OCI-LY7 (cell line): ENCODE data around the gene CIAPIN1. TPM values are rescaled to one million over a fixed set of nuclear protein-coding genes. Genes with fewer than 3 reads are reported as not detected.

Source experiments
- BruUV-seq: library from RNA; stranded (reverse); fragments of 400-500 nt; replicated peaks from 2 replicates; lab custom pipeline; 2021; lab: Mats Ljungman, UMichigan
- CTCF ChIA-PET: fragments of 300-600 bp; sonication (Branson Sonifier 250); formaldehyde crosslinking; loops from one replicate; lab custom pipeline; 2022; ENCODE audit warnings: antibody characterized with exemption; ENCODE audit not compliant: unreplicated experiment; lab: Charles Lee
- POLR2A ChIA-PET: fragments of 300-600 bp; sonication (Branson Sonifier 250); formaldehyde crosslinking; loops from one replicate; lab custom pipeline; 2022; ENCODE audit warnings: antibody characterized with exemption; lab: Charles Lee
- DNase-seq: peaks from one replicate; pipeline ENCODE4 v3.0.0-alpha.2; 2015; ENCODE audit warnings: low spot score
- H2AFZ ChIP-seq: fragments of 200-600 bp; sonication (generic), shearing (Covaris generic); 2 replicates; pipeline ENCODE4 v1.6.1; 2014; ENCODE audit warnings: mild to moderate bottlenecking, antibody characterized with exemption, low read length, moderate library complexity
- H3K27ac ChIP-seq: fragments of 200-600 bp; sonication (generic); 2 replicates; pipeline ENCODE4 v1.5.1; 2014; ENCODE audit warnings: mixed run types, low read depth, mild to moderate bottlenecking, moderate library complexity, low read length, inconsistent platforms; ENCODE audit not compliant: poor library complexity, severe bottlenecking
- H3K36me3 ChIP-seq: fragments of 200-600 bp; sonication (generic); 2 replicates; pipeline ENCODE4 v1.6.1; 2014; ENCODE audit warnings: mild to moderate bottlenecking, antibody characterized with exemption, low read length, moderate library complexity, mixed read lengths; ENCODE audit not compliant: insufficient read depth
- H3K4me1 ChIP-seq: fragments of 200-600 bp; sonication (generic); 2 replicates; pipeline ENCODE4 v1.5.1; 2014; ENCODE audit warnings: mild to moderate bottlenecking, low read length; ENCODE audit not compliant: insufficient read depth, poor library complexity, severe bottlenecking
- H3K4me2 ChIP-seq: fragments of 200-600 bp; sonication (generic); 2 replicates; pipeline ENCODE4 v1.6.1; 2014; ENCODE audit warnings: mild to moderate bottlenecking, low read length
- H3K4me3 ChIP-seq: fragments of 200-600 bp; sonication (generic); 2 replicates; pipeline ENCODE4 v1.5.1; 2014; ENCODE audit warnings: mild to moderate bottlenecking, low read depth, low read length; ENCODE audit not compliant: poor library complexity, severe bottlenecking
- H3K79me2 ChIP-seq: fragments of 200-600 bp; sonication (generic); 2 replicates; pipeline ENCODE4 v1.6.1; 2016; ENCODE audit warnings: low read depth, mild to moderate bottlenecking, low read length, moderate library complexity, mixed read lengths; ENCODE audit not compliant: insufficient read depth
- H3K9me2 ChIP-seq: fragments of 200-600 bp; sonication (generic); 2 replicates; pipeline ENCODE4 v1.6.1; 2016; ENCODE audit warnings: mild to moderate bottlenecking, low read length, mixed read lengths; ENCODE audit not compliant: insufficient read depth
- H3K9me3 ChIP-seq: fragments of 200-600 bp; sonication (generic); 2 replicates; pipeline ENCODE4 v1.6.1; 2014; ENCODE audit warnings: mild to moderate bottlenecking, mixed run types, low read length, mixed read lengths
- H4K20me1 ChIP-seq: fragments of 200-600 bp; sonication (generic); 2 replicates; pipeline ENCODE4 v1.6.1; 2014; ENCODE audit warnings: mild to moderate bottlenecking, antibody characterized with exemption, low read length, moderate library complexity, mixed read lengths; ENCODE audit not compliant: insufficient read depth
- EZH2phosphoT487 ChIP-seq: fragments of 200-600 bp; sonication (generic); IDR thresholded peaks from 2 replicates; pipeline ENCODE4 v1.6.1; 2018; ENCODE audit warnings: low read depth, borderline replicate concordance, mild to moderate bottlenecking, mixed run types, antibody characterized with exemption, low read length, moderate library complexity, mixed read lengths
- intact Hi-C: fragments of 100-400 bp; cut with micrococcal nuclease; formaldehyde crosslinking; loops from one replicate; pipeline ENCODE4 v1.10.0; 2022; ENCODE audit not compliant: unreplicated experiment
- total RNA-seq, 2 experiments: library from RNA; depleted of rRNA in 1 of 2; stranded (reverse); fragments of >200 nt in 1 of 2; shearing (Covaris generic) in 1 of 2; gene quantifications; 2 replicates each; pipeline ENCODE4 v1.2.3, GENCODE V29; 2014 to 2022
- TF ChIP-seq, protein P1 (sequence below): fragments of 200-600 bp; sonication (generic); conservative IDR thresholded peaks from 2 replicates; pipeline ENCODE4 v1.5.1; 2014; ENCODE audit warnings: mild to moderate bottlenecking, antibody characterized with exemption, low read length, moderate library complexity, mixed read lengths

The CIAPIN1 gene
- total RNA-seq, 2 experiments from 2014 or later: 47.7 to 58.9 TPM

DNA sequence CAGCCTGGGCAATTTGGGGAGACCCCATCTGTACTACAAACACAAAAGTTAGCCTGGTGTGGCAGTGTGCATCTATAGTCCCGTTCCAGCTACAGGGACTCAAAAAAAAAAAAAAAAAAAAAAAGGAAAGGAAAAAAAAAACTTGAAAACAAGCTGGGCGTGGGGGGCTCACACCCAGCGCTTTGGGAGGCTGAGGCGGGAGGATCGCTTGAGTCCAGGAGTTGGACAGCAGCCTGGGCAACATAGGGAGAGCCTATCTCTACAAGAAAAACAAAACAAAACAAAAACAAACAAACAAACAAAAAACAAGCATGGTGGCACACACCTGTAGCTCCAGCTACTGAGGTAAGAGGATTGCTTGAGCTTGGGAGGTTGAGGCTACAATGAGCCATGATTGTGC lies 55.5 kb downstream of the CIAPIN1 start:
- ChIA-PET POLR2A (interaction anchor here (0.7 kb wide), 2 partner anchors 24 to 654 kb away, joined by 4 to 8 read pairs; no protein-coding TSS in a partner anchor), CTCF (interaction anchor here (0.6 kb wide), 1 partner anchor 26 kb away, joined by 5 read pairs; no protein-coding TSS in a partner anchor)
- Histone ChIP-seq H2AFZ (no peak overlapping the region), H3K27ac (no peak overlapping the region), H3K9me2 (no peaks in the 10 kb centered on the region), H3K79me2 (no peaks in the 10 kb centered on the region), H3K9me3 (no peaks in the 10 kb centered on the region), H4K20me1 (no peaks in the 10 kb centered on the region), H3K36me3 (no peaks in the 10 kb centered on the region), H3K4me3 (no peak overlapping the region), H3K4me2 (no peak overlapping the region), H3K4me1 (no peaks in the 10 kb centered on the region)
- no peak for TF ChIP-seq EZH2phosphoT487
- TF ChIP-seq, protein P1, sequence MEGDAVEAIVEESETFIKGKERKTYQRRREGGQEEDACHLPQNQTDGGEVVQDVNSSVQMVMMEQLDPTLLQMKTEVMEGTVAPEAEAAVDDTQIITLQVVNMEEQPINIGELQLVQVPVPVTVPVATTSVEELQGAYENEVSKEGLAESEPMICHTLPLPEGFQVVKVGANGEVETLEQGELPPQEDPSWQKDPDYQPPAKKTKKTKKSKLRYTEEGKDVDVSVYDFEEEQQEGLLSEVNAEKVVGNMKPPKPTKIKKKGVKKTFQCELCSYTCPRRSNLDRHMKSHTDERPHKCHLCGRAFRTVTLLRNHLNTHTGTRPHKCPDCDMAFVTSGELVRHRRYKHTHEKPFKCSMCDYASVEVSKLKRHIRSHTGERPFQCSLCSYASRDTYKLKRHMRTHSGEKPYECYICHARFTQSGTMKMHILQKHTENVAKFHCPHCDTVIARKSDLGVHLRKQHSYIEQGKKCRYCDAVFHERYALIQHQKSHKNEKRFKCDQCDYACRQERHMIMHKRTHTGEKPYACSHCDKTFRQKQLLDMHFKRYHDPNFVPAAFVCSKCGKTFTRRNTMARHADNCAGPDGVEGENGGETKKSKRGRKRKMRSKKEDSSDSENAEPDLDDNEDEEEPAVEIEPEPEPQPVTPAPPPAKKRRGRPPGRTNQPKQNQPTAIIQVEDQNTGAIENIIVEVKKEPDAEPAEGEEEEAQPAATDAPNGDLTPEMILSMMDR: no peak
- intact Hi-C loops: no loop called here
- DNase-seq: no peak
- no TSS peak for BruUV-seq

DNA sequence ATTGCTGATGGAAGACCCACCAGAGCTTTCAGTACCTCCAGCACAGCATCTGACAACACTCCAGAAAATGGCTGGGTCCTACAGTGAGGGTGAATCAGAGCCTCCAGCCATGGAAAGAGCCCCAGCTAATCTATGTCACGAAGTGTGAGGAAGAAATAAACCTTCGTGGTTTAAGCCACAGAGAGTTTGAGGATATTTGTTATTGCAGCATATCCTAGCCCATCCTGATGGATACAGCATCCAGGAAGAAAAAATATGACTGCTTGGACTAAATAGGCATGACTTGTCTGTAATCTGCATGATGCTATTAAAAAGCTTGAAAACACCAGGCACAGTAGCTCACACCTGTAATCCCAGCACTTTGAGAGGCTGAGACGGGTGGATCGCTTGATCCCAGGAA lies 55.9 kb downstream of the CIAPIN1 start:
- H3K4me3 ChIP-seq: no peak overlapping the region
- CTCF ChIA-PET: no interaction called here
- no peak for TF ChIP-seq EZH2phosphoT487
- TF ChIP-seq, protein P1: no peak

DNA sequence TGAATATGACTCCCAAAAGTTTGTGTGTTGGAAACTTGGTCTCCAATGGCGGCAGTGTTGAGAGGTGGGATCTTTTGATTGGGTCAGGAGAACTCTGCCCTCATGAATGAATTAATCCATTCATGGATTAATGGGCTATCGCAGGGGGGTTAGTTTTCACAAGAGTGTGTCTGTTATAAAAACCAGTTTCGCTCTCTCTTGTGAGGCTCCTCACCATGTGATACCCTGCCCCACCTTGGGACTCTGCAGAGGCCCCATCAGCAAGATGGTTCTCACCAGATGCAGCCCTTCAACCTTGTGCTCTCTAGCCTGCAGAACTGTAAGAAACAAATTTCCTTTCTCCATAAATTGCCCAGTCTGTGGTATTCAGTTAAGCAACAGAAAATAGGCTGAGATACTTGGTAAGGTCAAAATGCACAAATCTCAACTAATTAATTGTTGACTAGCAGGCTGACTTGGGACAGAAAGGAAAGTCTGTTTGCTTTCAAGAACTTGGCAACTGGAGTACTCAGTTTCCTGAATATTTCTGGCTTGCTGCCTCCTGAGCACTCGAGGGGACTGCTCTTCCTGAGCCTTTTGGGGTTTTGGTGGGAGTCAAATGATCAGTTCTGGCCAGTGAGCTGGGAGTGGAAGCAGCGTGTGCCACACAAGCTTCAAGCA lies 56.4 kb downstream of the CIAPIN1 start:
- POLR2A ChIA-PET: interaction anchor here (0.7 to 0.9 kb wide), 2 partner anchors 16 to 25 kb away, joined by 3 to 8 read pairs; no protein-coding TSS in a partner anchor
- Histone ChIP-seq H3K27ac (no peak overlapping the region), H3K79me2 (no peaks in the 10 kb centered on the region), H2AFZ (no peak overlapping the region), H3K4me2 (no peak overlapping the region), H3K4me1 (no peaks in the 10 kb centered on the region), H4K20me1 (no peaks in the 10 kb centered on the region), H3K9me3 (no peaks in the 10 kb centered on the region), H3K9me2 (no peaks in the 10 kb centered on the region), H3K4me3 (no peak overlapping the region), H3K36me3 (no peaks in the 10 kb centered on the region)
- BruUV-seq: no TSS peak
- TF ChIP-seq, protein P1: no peak
- no peak for TF ChIP-seq EZH2phosphoT487
- CTCF ChIA-PET: no interaction called here
- DNase-seq: no peak
- intact Hi-C loops: no loop called here

More for the DNA sequence above, 55.9 kb downstream of the CIAPIN1 start:
- no peaks in the 10 kb centered on the region for H3K4me1 ChIP-seq
- no TSS peak for BruUV-seq
- H3K36me3 ChIP-seq: no peaks in the 10 kb centered on the region
- no peaks in the 10 kb centered on the region for H3K79me2 ChIP-seq
- H4K20me1 ChIP-seq: no peaks in the 10 kb centered on the region
- H3K9me3 ChIP-seq: no peaks in the 10 kb centered on the region
- H3K27ac ChIP-seq: no peak overlapping the region
- H3K9me2 ChIP-seq: no peaks in the 10 kb centered on the region
- POLR2A ChIA-PET: interaction anchor here (0.7 kb wide), 1 partner anchor 25 kb away, joined by 8 read pairs; no protein-coding TSS in a partner anchor
- no peak overlapping the region for H2AFZ ChIP-seq
- DNase-seq: no peak
- intact Hi-C loops: no loop called here
- H3K4me2 ChIP-seq: no peak overlapping the region
